IPS-15b (cell line): Measurements from ENCODE around the gene AOAH.

Source experiments
- H3K27me3 ChIP-seq: one replicate; pipeline ENCODE4 v1.6.1; 2013; ENCODE audit warnings: low read length; ENCODE audit not compliant: control insufficient read depth, insufficient read depth
- H3K36me3 ChIP-seq: one replicate; pipeline ENCODE4 v1.6.1; 2013; ENCODE audit warnings: low read length; ENCODE audit not compliant: control insufficient read depth, insufficient read depth
- H3K4me1 ChIP-seq: one replicate; pipeline ENCODE4 v1.6.1; 2013; ENCODE audit warnings: mild to moderate bottlenecking, low read length; ENCODE audit not compliant: control insufficient read depth, insufficient read depth
- H3K4me3 ChIP-seq: one replicate; pipeline ENCODE4 v1.5.1; 2013; ENCODE audit warnings: low read depth, low read length
- H3K9ac ChIP-seq: one replicate; pipeline ENCODE4 v1.6.1; 2013; ENCODE audit warnings: low read depth, mild to moderate bottlenecking, low read length
- H3K9me3 ChIP-seq: one replicate; pipeline ENCODE4 v1.6.1; 2013; ENCODE audit warnings: mild to moderate bottlenecking, low read length; ENCODE audit not compliant: control insufficient read depth, insufficient read depth

The AOAH gene

DNA sequence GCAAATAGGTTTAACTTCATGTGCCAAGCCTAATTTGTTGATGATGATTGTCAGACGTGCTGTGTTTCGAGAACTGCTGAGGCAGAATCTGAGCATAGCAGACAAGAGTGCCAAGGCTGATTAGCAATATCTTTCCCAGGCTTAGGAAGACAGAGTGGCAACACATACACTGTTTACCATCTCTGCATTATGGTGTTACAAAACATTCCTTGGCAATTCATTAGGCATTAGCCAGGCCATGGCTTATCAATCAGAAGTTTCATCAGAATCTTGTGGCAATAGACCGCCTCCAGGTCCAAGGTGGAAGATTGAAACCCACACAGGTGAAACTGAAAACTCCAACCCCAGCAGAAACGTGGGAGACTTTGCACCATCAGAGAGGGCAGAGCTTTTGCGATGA is 148.5 kb downstream of the AOAH start:
- Histone ChIP-seq H3K4me3 (no peak overlapping the region), H3K4me1 (no peaks in the 10 kb centered on the region), H3K9ac (no peak overlapping the region), H3K36me3 (no peaks in the 10 kb centered on the region), H3K9me3 (peaks cover 7% of the 10 kb centered on the region), H3K27me3 (no peaks in the 10 kb centered on the region)

DNA sequence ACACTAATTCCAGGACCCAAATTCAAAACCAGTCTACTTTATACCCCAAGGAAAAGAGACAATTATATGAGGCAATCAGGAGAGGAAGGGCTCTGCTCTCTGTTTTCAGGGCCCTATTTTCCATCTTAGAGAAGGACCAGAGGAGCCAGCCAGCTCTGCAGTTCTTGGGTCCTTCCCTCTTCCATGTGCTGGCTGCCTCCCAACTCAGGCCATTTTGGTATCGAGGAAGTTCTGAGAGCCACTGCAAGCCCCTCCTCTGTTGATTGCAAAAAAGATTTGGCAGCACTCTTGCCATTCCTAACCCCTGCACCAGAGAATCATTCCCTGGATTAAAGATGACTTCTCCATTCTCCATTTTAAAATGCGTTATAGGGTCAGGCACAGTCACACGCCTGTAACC is 151.2 kb downstream of the AOAH start:
- H3K9me3 ChIP-seq, result peaks cover 7% of the 10 kb centered on the region
- no peak overlapping the region for H3K4me3 ChIP-seq
- H3K9ac ChIP-seq, result no peak overlapping the region
- H3K27me3 ChIP-seq, result no peaks in the 10 kb centered on the region
- H3K4me1 ChIP-seq, result peaks cover 2% of the 10 kb centered on the region
- no peaks in the 10 kb centered on the region for H3K36me3 ChIP-seq

GRCh38 chr7:36571190-36571560 is 153.1 kb downstream of the AOAH start:
- Histone ChIP-seq H3K4me3 (no peak overlapping the region), H3K4me1 (peaks cover 11% of the 10 kb centered on the region), H3K36me3 (no peaks in the 10 kb centered on the region), H3K9me3 (no peaks in the 10 kb centered on the region), H3K9ac (no peak overlapping the region), H3K27me3 (no peaks in the 10 kb centered on the region)

- no peak overlapping the region for H3K9ac ChIP-seq
- H3K9me3 ChIP-seq, result no peaks in the 10 kb centered on the region
- no peak overlapping the region for H3K4me3 ChIP-seq
- no peaks in the 10 kb centered on the region for H3K36me3 ChIP-seq
- H3K27me3 ChIP-seq, result no peaks in the 10 kb centered on the region
- peaks cover 11% of the 10 kb centered on the region for H3K4me1 ChIP-seq
Measured at GRCh38 chr7:36570528-36571189, 153.6 kb downstream of the AOAH start.

DNA sequence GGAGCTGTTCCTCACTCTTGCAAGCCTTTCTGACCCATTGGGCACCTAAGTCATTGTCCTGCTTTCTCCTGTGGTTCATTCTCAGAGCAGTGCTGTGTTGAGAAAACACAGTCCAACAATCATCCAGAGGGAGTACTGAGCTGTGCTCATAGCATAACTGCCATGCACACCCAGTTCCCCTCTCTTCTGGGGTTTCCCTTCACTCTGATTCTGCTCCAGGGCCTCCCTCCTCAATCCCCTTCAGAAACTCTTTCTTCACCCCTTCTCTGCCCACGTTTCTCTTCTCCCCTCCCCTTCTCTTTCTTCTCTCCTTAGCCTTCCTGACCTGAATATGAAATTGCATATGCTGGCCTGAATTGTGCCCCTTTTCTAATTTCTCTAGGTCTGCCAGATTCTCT is 155.8 kb downstream of the AOAH start:
- Histone ChIP-seq H3K36me3 (no peaks in the 10 kb centered on the region), H3K4me3 (no peak overlapping the region), H3K9me3 (no peaks in the 10 kb centered on the region), H3K9ac (no peak overlapping the region), H3K4me1 (peaks cover 20% of the 10 kb centered on the region), H3K27me3 (no peaks in the 10 kb centered on the region)

GRCh38 chr7:36567699-36568451 is 156.4 kb downstream of the AOAH start:
- H3K9ac ChIP-seq, result no peak overlapping the region
- H3K36me3 ChIP-seq, result no peaks in the 10 kb centered on the region
- H3K4me3 ChIP-seq, result no peak overlapping the region
- H3K4me1 ChIP-seq, result peaks cover 20% of the 10 kb centered on the region
- no peaks in the 10 kb centered on the region for H3K9me3 ChIP-seq
- H3K27me3 ChIP-seq, result no peaks in the 10 kb centered on the region

DNA sequence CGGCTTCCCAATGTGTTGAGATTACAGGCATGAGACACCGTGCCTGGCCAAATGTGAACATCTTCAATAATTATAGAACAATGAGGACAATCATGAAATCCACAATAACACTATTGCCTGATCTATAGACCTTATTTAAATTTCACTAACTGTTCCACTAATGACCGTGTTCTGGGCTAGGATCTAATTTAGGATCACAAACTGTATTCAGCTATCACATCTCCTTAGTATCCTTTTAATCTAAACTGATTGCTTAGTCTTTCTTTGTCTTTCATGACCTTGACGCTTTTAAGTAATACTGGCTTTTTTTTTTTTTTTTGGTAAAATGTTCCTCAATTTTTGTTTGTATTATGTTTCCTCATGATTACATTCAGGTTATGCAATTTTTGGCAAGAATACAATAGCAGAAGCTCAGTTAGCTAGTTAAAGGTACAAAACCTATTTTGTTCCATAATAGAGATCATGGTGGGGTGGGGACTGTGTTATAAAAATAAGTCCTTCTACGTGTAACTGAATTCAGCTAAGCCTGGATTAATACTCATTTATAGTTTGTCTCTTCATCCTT is 158.4 kb downstream of the AOAH start:
- Histone ChIP-seq H3K27me3 (no peaks in the 10 kb centered on the region), H3K36me3 (no peaks in the 10 kb centered on the region), H3K9me3 (no peaks in the 10 kb centered on the region), H3K4me3 (no peak overlapping the region), H3K9ac (no peak overlapping the region), H3K4me1 (peaks cover 20% of the 10 kb centered on the region)

- no peaks in the 10 kb centered on the region for H3K27me3 ChIP-seq
- no peak overlapping the region for H3K4me3 ChIP-seq
- H3K4me1 ChIP-seq, result peaks cover 20% of the 10 kb centered on the region
- no peaks in the 10 kb centered on the region for H3K9me3 ChIP-seq
- no peak overlapping the region for H3K9ac ChIP-seq
- H3K36me3 ChIP-seq, result no peaks in the 10 kb centered on the region
Measured at GRCh38 chr7:36564489-36564888, 159.8 kb downstream of the AOAH start.

DNA sequence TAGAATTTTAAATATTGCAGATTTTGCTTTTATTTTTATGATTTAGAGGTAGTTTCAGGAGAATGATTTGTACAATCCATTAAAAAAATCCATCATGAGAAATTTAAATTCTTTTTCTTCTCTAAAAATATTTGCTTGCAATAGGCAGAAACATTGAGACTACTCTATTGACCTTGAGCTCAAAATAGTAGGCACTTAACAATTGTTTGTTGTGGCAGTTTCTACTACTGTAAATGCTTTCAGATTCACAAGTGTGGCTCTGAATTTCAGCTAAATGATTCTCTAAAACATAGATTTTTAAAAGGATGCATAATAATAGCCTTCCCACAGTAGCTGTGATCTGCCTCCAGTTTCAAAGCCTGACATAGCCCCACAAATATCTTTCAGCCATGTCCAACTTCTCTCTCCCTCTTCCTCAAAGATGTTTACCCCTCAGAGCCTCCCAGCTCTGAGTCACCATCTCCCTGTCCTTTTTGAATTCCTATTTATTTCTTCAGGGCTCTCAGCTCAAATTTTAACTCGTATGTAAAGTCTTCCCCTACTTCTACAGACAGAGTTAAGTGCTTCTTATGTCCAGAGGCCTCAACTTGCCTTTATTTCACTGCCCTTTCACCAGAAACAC is 160.5 kb downstream of the AOAH start:
- peaks cover 20% of the 10 kb centered on the region for H3K4me1 ChIP-seq
- no peaks in the 10 kb centered on the region for H3K36me3 ChIP-seq
- no peaks in the 10 kb centered on the region for H3K27me3 ChIP-seq
- H3K9me3 ChIP-seq, result peaks cover 3% of the 10 kb centered on the region
- H3K4me3 ChIP-seq, result no peak overlapping the region
- no peak overlapping the region for H3K9ac ChIP-seq

GRCh38 chr7:36562121-36562520 is 162.2 kb downstream of the AOAH start:
- no peaks in the 10 kb centered on the region for H3K36me3 ChIP-seq
- peaks cover 10% of the 10 kb centered on the region for H3K4me1 ChIP-seq
- no peaks in the 10 kb centered on the region for H3K27me3 ChIP-seq
- no peak overlapping the region for H3K4me3 ChIP-seq
- H3K9ac ChIP-seq, result no peak overlapping the region
- H3K9me3 ChIP-seq, result peaks cover 5% of the 10 kb centered on the region

DNA sequence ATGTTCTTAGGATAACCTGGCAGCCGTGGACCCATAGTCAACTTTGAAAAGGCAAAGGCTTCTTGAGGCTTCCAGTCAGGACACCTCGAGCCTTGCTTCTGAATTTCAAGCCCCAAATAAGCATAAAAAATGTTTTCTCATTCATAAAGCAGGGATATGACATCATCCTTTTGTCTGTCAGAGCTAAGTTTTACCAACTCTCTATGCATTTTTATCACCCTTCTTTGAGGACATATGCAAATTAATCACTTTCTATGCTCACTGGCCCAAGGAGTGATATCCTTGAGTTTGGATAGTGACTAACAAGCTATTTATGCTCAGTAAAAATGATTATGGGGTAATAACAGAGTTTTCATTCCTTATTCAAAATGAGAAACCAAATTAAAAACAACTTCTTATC is 175.3 kb downstream of the AOAH start:
- H3K36me3 ChIP-seq, result no peaks in the 10 kb centered on the region
- no peaks in the 10 kb centered on the region for H3K27me3 ChIP-seq
- H3K9me3 ChIP-seq, result no peaks in the 10 kb centered on the region
- no peak overlapping the region for H3K4me3 ChIP-seq
- H3K4me1 ChIP-seq, result no peaks in the 10 kb centered on the region
- H3K9ac ChIP-seq, result no peak overlapping the region

DNA sequence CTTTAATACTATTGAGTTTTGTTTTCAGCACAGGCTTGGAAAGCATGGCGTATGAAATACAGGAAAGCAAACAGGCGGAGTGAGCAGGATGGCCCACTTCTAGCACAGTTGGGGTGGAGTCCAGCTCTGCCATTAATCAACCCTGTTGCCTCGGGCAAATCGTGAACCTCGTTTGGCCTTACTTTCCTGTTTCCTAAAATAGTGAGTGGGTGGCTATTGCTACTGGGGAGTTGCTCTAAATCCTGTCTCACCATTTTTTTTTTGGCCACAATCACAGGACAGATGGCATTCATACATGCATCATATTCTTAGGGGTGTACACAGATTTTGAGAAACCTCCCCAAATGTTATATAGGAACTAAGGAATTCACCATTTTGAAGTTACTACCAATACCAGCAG is 176.9 kb downstream of the AOAH start:
- Histone ChIP-seq H3K4me1 (no peaks in the 10 kb centered on the region), H3K4me3 (no peak overlapping the region), H3K27me3 (no peaks in the 10 kb centered on the region), H3K9me3 (no peaks in the 10 kb centered on the region), H3K9ac (no peak overlapping the region), H3K36me3 (no peaks in the 10 kb centered on the region)
